ENCODE data around the gene AFF3.

AFF3 gene

GRCh38 chr2:99793022-99793421, 349.4 kb downstream of the AFF3 start:
- ChIA-PET CTCF (no interaction called here), POLR2A (ENCODE audit: low non-redundant PET) (no interaction called here)
- no peak overlapping the region for H3K27ac ChIP-seq
- DNase-seq (ENCODE audit: low spot score), result no peak
- TF ChIP-seq, protein P1, sequence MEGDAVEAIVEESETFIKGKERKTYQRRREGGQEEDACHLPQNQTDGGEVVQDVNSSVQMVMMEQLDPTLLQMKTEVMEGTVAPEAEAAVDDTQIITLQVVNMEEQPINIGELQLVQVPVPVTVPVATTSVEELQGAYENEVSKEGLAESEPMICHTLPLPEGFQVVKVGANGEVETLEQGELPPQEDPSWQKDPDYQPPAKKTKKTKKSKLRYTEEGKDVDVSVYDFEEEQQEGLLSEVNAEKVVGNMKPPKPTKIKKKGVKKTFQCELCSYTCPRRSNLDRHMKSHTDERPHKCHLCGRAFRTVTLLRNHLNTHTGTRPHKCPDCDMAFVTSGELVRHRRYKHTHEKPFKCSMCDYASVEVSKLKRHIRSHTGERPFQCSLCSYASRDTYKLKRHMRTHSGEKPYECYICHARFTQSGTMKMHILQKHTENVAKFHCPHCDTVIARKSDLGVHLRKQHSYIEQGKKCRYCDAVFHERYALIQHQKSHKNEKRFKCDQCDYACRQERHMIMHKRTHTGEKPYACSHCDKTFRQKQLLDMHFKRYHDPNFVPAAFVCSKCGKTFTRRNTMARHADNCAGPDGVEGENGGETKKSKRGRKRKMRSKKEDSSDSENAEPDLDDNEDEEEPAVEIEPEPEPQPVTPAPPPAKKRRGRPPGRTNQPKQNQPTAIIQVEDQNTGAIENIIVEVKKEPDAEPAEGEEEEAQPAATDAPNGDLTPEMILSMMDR (conservative IDR thresholded peaks at IDR 0.05; ENCODE audit: low read depth), result no peak

DNA sequence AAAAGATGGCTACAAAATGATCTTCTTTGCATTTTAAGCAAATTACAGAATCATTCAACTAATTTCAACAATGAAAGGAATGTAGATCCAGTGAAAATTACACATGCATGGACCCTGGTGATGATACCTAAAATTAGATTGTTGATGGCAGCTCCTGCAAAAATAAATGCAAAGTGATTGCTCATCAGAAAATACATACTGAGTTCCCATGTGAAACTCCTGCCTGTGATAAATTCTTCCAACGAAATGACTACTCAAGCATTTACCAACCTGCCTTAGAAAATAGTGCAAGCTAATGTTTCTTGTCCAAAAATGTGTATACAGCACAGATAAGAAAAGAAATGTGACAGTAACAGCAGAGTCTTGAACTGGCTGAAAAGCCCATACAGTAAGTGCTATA, 352.5 kb downstream of the AFF3 start:
- TF ChIP-seq, protein P1 (conservative IDR thresholded peaks at IDR 0.05; ENCODE audit: low read depth), result no peak
- no peak for DNase-seq (ENCODE audit: low spot score)
- ChIA-PET POLR2A (ENCODE audit: low non-redundant PET) (no interaction called here), CTCF (interaction anchor here (0.6 to 1.1 kb wide), 3 partner anchors 29 to 193 kb away, joined by 3 to 4 read pairs (median 3); no protein-coding TSS in a partner anchor)
- H3K27ac ChIP-seq, result no peak overlapping the region

- CTCF ChIA-PET, result interaction anchor here (0.6 kb wide), 1 partner anchor 14 kb away, joined by 3 read pairs; no protein-coding TSS in a partner anchor
- no peak overlapping the region for H3K27ac ChIP-seq
- TF ChIP-seq, protein P1 (conservative IDR thresholded peaks at IDR 0.05; ENCODE audit: low read depth), result no peak
- no peak for DNase-seq (ENCODE audit: low spot score)
- POLR2A ChIA-PET (ENCODE audit: low non-redundant PET), result no interaction called here
Observed at GRCh38 chr2:99787769-99788382, 354.5 kb downstream of the AFF3 start.

DNA sequence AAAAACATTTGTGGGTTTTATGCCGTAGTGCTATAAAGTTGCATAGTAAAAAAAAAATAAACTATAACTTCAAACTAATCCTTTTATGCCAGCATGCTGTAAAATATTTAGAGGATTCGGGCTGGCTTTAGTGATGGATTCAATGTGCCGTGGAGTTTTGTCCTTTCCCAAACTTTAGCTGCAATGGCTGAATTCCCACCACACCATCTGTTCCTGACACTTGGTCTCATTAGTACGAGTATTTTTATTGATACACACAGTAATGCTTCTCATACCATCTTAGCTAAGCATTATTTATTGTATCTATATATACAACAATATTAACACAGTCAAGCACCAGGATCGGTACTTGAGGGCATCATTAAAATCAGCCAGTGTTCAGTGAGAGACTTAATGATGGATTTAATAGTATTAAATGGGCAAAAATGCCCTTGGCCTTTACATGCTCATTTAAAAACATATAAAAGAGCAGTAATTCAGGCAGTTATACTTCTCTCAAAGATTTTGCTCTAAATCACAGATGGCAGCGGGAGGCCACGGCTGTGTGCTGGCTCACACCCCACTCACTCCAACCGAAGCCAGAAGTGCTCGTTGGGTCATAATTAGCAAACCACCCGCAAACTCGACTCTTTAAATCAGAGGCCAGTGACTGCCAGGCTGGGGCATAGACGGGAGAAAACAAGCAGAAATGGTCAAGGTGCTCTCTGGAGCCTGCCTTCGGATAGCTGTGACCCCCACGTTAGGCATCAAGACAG, 355.6 kb downstream of the AFF3 start:
- no peak for DNase-seq (ENCODE audit: low spot score)
- POLR2A ChIA-PET (ENCODE audit: low non-redundant PET), result no interaction called here
- TF ChIP-seq, protein P1 (conservative IDR thresholded peaks at IDR 0.05; ENCODE audit: low read depth), result no peak
- H3K27ac ChIP-seq, result no peak overlapping the region
- CTCF ChIA-PET, result no interaction called here

DNA sequence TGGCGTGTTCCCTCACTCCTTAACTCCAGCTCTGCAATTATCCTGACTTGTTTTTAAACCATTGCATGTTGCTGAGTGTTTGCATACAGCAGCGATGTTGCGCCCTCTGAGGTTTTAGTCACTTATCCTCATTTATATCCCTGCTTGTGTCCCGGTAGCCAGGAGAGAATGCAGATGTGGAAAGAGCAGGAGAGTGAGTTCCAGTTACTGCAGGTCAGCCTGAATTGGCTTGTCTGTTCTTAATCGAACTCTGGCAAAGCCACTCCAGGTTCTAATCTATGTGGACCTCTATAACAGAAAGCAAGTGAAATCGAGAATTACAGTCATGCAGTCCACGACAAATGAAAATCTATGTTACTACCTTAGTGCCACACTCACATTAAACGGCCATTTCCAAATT, 357.4 kb downstream of the AFF3 start:
- CTCF ChIA-PET, result no interaction called here

DNA sequence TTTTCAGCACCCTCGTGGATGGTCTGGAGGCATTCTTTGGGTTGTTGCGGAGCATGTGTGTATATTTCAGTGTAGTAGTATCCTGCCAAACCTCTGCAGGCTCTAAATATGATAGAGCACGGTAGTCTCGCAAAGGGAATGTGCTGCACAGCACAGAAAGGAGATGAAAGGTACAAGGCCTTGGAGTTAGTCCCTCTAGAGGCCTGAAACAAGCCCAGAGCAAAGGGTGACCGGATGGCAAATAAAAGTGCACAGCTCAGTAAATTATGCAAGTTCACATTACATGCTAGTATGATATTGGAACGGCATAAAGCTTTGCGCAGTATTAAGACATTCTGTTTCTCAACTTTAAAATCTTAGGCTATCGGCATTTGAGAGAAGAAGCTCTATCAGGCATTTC, 358.1 kb downstream of the AFF3 start:
- CTCF ChIA-PET, result no interaction called here
- DNase-seq (ENCODE audit: low spot score), result no peak
- TF ChIP-seq, protein P1 (conservative IDR thresholded peaks at IDR 0.05; ENCODE audit: low read depth), result no peak
- no peak overlapping the region for H3K27ac ChIP-seq
- POLR2A ChIA-PET (ENCODE audit: low non-redundant PET), result interaction anchor here (0.5 kb wide), 1 partner anchor 599 kb away, joined by 3 read pairs; no protein-coding TSS in a partner anchor

More for the DNA sequence above, 357.4 kb downstream of the AFF3 start:
- DNase-seq (ENCODE audit: low spot score), result no peak
- TF ChIP-seq, protein P1 (conservative IDR thresholded peaks at IDR 0.05; ENCODE audit: low read depth), result no peak
- no peak overlapping the region for H3K27ac ChIP-seq
- POLR2A ChIA-PET (ENCODE audit: low non-redundant PET), result no interaction called here
